SK-N-MC (cell line): ENCODE results near the gene SLC25A13.

Experiments
- EZH2 ChIP-seq: fragments of 200-600 bp; sonication (generic); IDR thresholded peaks from one replicate; pipeline ENCODE4 v1.6.1; 2017; ENCODE audit warnings: antibody characterized with exemption
- FOXP2 ChIP-seq: optimal IDR thresholded peaks from 2 replicates; pipeline ENCODE3; 2011; ENCODE audit warnings: mild to moderate bottlenecking, moderate library complexity; ENCODE audit not compliant: insufficient read depth; ENCODE audit errors: extremely low read length, control extremely low read depth
- POLR2AphosphoS5 ChIP-seq: IDR thresholded peaks from 2 replicates; pipeline ENCODE4 v1.6.1; 2012; ENCODE audit warnings: mild to moderate bottlenecking, low read depth, low read length, borderline replicate concordance

GRCh38 chr7:96179837-96180236 is 142.1 kb downstream of the SLC25A13 start:
- TF ChIP-seq POLR2AphosphoS5 (no peak), EZH2 (no peak), FOXP2 (no peak)
